Thyroid gland (tissue), 4 donors: ENCODE data around the gene AIG1.

Experiments used
- CTCF ChIP-seq, 6 experiments: fragments of 200-600 bp in 3 of 6; fragments of 450-650 bp in 3 of 6; sonication (generic) in 3 of 6; IDR thresholded peaks; one replicate each; pipeline ENCODE4 v1.5.1; 2016 to 2019; ENCODE audit warnings: antibody characterized with exemption in 6 of 6, mild to moderate bottlenecking in 2 of 6, inconsistent platforms in 1 of 6, moderate library complexity in 1 of 6
- POLR2A ChIP-seq, 2 donors: fragments of 450-650 bp; IDR thresholded peaks; one replicate each; pipeline ENCODE4 v1.6.1; 2017; ENCODE audit warnings: antibody characterized with exemption in 2 of 2, mild to moderate bottlenecking in 2 of 2, moderate library complexity in 1 of 2

- no peak for TF ChIP-seq POLR2A (IDR thresholded peaks at IDR 0.05)
- no peak for TF ChIP-seq CTCF (IDR thresholded peaks at IDR 0.05)
Observed at GRCh38 chr6:143125455-143125854, 64.8 kb downstream of the AIG1 start.
